Kidney (tissue), 14 donors: ENCODE measurements around the gene TRIM28. TPM values are rescaled to one million over a fixed set of nuclear protein-coding genes. Genes with fewer than 3 reads are reported as not detected.

ENCODE experiments used
- DNase-seq, 5 donors: peaks; one replicate each; pipeline ENCODE4 v3.0.0-alpha.2; 2013 to 2020
- FAIRE-seq: peaks from 2 replicates; lab custom pipeline; 2012; peaks lifted over from hg19 to GRCh38; lab: Jason Lieb, UNC
- H3K27ac ChIP-seq, 2 donors: one replicate each; pipeline ENCODE4 v1.7.0; 2013; ENCODE audit warnings: low read depth in 2 of 2, low read length in 2 of 2, inconsistent platforms in 1 of 2
- H3K27me3 ChIP-seq: one replicate; pipeline ENCODE4 v1.7.1; 2013; ENCODE audit warnings: low read length, inconsistent platforms; ENCODE audit not compliant: control insufficient read depth, insufficient read depth
- H3K36me3 ChIP-seq, 3 donors: one replicate each; pipeline versions ENCODE4 v1.7.0 to v1.7.1; 2013; ENCODE audit warnings: low read length in 3 of 3, control low read depth in 1 of 3, inconsistent platforms in 1 of 3; ENCODE audit not compliant: insufficient read depth in 3 of 3, control insufficient read depth in 2 of 3
- H3K4me1 ChIP-seq, 3 donors: one replicate each; pipeline versions ENCODE4 v1.7.0 to v1.7.1; 2013; ENCODE audit warnings: low read length in 3 of 3, inconsistent platforms in 1 of 3, low read depth in 1 of 3; ENCODE audit not compliant: control insufficient read depth in 2 of 3, insufficient read depth in 2 of 3
- H3K4me3 ChIP-seq, 3 donors: one replicate each; pipeline versions ENCODE4 v1.7.0 to v1.8.1; 2013; ENCODE audit warnings: low read length in 3 of 3, control low read depth in 1 of 3, inconsistent platforms in 1 of 3
- H3K9ac ChIP-seq, 3 donors: one replicate each; pipeline versions ENCODE4 v1.7.0 to v1.7.1; 2013; ENCODE audit warnings: low read length in 3 of 3, control low read depth in 1 of 3, inconsistent platforms in 1 of 3
- H3K9me3 ChIP-seq, 3 donors: one replicate each; pipeline versions ENCODE4 v1.7.0 to v1.7.1; 2013; ENCODE audit warnings: low read length in 3 of 3, control low read depth in 1 of 3, inconsistent platforms in 1 of 3; ENCODE audit not compliant: control insufficient read depth in 2 of 3, insufficient read depth in 1 of 3
- intact Hi-C: fragments of 100-400 bp; cut with DNase I; formaldehyde crosslinking; loops from one replicate; pipeline ENCODE4 v1.11.1; 2022
- polyA plus RNA-seq: library from polyadenylated mRNA; stranded (reverse); fragments of 350-450 nt; fragmentation: Illumina TruSeq; extraction: RNeasy Lipid Tissue Mini Kit (QIAGEN cat#74804); gene quantifications from one replicate; pipeline ENCODE4 v1.2.3, GENCODE V29; 2014; ENCODE audit warnings: low read depth, low replicate concordance; ENCODE audit not compliant: insufficient read depth
- total RNA-seq: library from RNA; stranded (reverse); fragmentation: NEBNext Ultra II Directional; extraction: Animal tissue kit (Norgen Biotek cat#: 25700); gene quantifications from one replicate; pipeline ENCODE4 v1.2.1, GENCODE V29; 2021
- TF ChIP-seq, protein P1 (sequence below): IDR thresholded peaks from 3 replicates; pipeline ENCODE4 v1.5.1; 2012; ENCODE audit warnings: mild to moderate bottlenecking, moderate library complexity, borderline replicate concordance; ENCODE audit not compliant: insufficient read depth; ENCODE audit errors: extremely low read depth
- donor health status: control.
- donor health status: control.
- donor health status: control.
- donor health status: control.
- donor health status: control.
- donor health status: DM: yes; HTN: yes; CAD: no.
- donor health status: Normal renal cell carcinoma (clear cell type).

The TRIM28 gene
- total and polyA plus RNA-seq, 2 donors from 2014 or later = 191 to 229 TPM

DNA sequence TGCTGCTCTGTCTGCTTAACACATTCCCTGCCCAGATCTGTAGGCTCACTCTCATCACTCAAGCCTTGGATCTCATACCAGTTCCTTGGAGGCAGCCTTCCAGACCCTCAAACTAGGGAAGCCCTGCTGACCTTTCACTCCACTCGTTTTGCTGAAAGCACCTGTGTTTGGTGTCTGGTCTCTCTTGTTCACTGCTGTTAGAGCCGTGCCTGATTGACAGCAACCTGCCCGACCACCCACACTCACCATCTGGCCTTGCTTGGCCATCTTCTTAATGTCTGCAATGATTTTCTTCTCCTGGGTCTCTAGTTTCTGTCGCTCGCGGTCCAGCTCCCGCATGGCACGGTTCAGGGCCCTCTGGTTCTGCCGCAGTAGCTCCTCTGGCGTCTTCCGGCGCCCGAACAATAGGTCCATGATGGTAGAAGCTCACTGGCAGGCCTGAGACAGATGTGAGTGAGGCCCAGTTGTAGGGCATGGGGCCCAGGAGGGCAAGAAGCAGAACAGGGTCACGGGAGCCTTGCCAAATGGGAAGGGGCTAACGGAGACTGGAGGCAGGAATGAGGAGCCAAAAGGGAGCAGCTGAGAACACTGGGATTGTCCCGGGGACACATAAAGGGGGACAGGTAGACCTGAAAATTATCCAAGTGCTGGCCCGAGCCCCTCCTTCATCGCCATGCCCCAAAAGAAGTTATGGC, 10.1 kb downstream of the TRIM28 start:
- H3K27me3 ChIP-seq = no peaks in the 10 kb centered on the region
- peak overlapping the region; percentile 95 to 97 for H3K27ac ChIP-seq
- DNase-seq = peak in 2 of 5 donors; percentile 59 to 75
- no peaks in the 10 kb centered on the region for H3K9me3 ChIP-seq
- H3K4me3 ChIP-seq = peak overlapping the region; percentile 90 to 98 (median 97)
- TF ChIP-seq, protein P1, sequence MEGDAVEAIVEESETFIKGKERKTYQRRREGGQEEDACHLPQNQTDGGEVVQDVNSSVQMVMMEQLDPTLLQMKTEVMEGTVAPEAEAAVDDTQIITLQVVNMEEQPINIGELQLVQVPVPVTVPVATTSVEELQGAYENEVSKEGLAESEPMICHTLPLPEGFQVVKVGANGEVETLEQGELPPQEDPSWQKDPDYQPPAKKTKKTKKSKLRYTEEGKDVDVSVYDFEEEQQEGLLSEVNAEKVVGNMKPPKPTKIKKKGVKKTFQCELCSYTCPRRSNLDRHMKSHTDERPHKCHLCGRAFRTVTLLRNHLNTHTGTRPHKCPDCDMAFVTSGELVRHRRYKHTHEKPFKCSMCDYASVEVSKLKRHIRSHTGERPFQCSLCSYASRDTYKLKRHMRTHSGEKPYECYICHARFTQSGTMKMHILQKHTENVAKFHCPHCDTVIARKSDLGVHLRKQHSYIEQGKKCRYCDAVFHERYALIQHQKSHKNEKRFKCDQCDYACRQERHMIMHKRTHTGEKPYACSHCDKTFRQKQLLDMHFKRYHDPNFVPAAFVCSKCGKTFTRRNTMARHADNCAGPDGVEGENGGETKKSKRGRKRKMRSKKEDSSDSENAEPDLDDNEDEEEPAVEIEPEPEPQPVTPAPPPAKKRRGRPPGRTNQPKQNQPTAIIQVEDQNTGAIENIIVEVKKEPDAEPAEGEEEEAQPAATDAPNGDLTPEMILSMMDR = no peak
- H3K9ac ChIP-seq = peak overlapping the region; percentile 81 to 99 (median 89)
- intact Hi-C loops = no loop called here
- H3K4me1 ChIP-seq = peaks cover 0 to 32% (median 14%) of the 10 kb centered on the region in 3 donors
- no peak for FAIRE-seq
- H3K36me3 ChIP-seq = peaks cover 10 to 50% (median 40%) of the 10 kb centered on the region in 3 donors

DNA sequence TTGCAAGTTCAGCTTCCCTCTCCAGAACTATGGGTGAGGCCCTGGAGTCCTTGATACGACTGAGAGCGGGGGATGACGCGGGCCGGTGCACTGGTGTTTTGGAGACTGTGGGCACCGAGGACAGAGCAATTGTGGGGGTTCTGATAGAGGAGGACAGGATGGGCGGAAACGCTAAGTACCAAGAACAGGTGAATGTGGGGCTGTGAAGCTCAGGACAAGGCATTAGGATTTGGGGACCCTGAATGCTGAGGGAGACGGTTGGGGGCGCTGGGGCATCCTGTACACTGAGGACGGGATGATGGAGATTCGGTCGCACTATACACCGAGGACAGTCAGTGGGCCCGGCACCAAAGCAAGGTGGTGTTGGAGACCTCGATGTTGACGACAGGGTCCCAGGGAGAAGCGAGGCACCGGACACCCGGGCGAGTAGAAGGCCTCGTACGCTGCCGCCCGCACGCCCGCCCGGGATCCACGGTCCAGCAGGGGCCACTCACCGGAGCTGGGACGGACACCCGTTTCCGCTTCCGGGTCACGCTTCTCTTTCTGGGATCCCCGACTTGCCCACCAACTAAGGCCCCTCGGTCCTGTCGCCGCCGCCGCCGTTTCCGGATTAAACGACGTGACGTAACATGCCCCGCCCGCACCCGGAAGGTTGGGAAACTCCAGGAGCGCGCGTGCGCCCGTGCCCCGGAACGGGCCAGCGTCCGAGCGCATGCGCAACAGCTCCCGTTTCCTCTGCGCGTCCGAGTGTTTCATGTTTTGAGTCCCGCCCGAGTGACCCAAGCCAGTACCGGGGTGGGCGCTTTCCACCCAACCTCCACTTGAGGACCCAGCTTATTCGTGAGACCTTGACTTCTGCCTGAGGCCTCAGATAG, 10.9 kb downstream of the TRIM28 start, which contains the start of gene CHMP2A:
TSS of gene CHMP2A (minus strand) at position 612 of the 875 bp plus-strand sequence. CDS start 893 bp downstream, outside the sequence.
- H3K27me3 ChIP-seq = no peaks in the 10 kb centered on the region
- peak within 1 kb of the TSS; percentile 95 to 97 for H3K27ac ChIP-seq
- peak within 1 kb of the TSS; percentile 81 to 99 (median 89) for H3K9ac ChIP-seq
- peaks cover 10 to 42% (median 32%) of the 10 kb centered on the region in 3 donors for H3K36me3 ChIP-seq
- H3K4me3 ChIP-seq = peak within 1 kb of the TSS; percentile 90 to 98 (median 97)
- peak; percentile 98 to 99 (median 99) for DNase-seq
- peak; percentile 49 for FAIRE-seq
- intact Hi-C loops = no loop called here
- H3K4me1 ChIP-seq = peaks cover under 1 to 34% (median 15%) of the 10 kb centered on the region in 3 donors
- TF ChIP-seq, protein P1 = no peak
- H3K9me3 ChIP-seq = no peaks in the 10 kb centered on the region

DNA sequence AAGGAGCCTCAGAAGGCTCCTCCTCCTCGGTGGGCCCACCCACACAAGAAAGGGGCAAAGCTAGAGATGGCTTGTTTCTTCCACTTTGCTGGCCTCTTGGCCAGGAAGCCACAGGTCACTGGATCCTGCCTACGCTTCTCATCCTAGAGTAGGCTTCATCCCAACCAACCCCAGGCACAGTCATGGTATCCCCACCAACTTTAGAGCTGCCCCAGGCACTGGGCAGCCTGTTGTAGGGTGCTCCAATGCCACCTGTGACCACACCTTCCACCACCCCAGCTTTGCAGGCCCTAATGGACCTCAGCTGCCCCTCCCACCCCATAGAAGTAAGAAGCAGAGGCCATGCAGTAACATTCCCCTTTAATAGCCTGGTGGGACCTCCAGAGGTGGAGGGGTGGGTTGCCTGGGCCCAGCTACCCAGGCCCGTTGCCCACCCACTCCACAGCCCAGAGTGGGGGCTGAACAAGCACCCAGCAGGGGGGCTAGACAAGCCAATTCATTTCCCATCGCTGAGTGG, 11.6 kb downstream of the TRIM28 start:
- Histone ChIP-seq H3K9ac (peak overlapping the region; percentile 4 to 99 (median 47)), H3K36me3 (peaks cover 7 to 35% (median 26%) of the 10 kb centered on the region in 3 donors), H3K27me3 (no peaks in the 10 kb centered on the region), H3K4me1 (peaks cover 3 to 38% (median 21%) of the 10 kb centered on the region in 3 donors), H3K27ac (peak overlapping the region; percentile 95 to 97), H3K4me3 (peak overlapping the region; percentile 32 to 98 (median 66)), H3K9me3 (no peaks in the 10 kb centered on the region)
- no peak for FAIRE-seq
- DNase-seq = peak in 1 of 5 donors; percentile 67
- intact Hi-C loops = no loop called here
- TF ChIP-seq, protein P1 = no peak
